Uterus (tissue), 2 donors: ENCODE measurements around the gene IPO13.

Experiments used
- POLR2A ChIP-seq, 2 donors: fragments of 450-650 bp; IDR thresholded peaks; one replicate each; pipeline ENCODE4 v1.6.1; 2016; ENCODE audit warnings: antibody characterized with exemption in 2 of 2, mild to moderate bottlenecking in 1 of 2, moderate library complexity in 1 of 2
- TF ChIP-seq, protein P1 (sequence below), 4 experiments: fragments of 200-600 bp in 2 of 4; fragments of 450-650 bp in 2 of 4; sonication (generic) in 2 of 4; IDR thresholded peaks; one replicate each; pipeline ENCODE4 v1.5.1; 2016 to 2019; ENCODE audit warnings: antibody characterized with exemption in 4 of 4, mild to moderate bottlenecking in 2 of 4, moderate library complexity in 1 of 4

DNA sequence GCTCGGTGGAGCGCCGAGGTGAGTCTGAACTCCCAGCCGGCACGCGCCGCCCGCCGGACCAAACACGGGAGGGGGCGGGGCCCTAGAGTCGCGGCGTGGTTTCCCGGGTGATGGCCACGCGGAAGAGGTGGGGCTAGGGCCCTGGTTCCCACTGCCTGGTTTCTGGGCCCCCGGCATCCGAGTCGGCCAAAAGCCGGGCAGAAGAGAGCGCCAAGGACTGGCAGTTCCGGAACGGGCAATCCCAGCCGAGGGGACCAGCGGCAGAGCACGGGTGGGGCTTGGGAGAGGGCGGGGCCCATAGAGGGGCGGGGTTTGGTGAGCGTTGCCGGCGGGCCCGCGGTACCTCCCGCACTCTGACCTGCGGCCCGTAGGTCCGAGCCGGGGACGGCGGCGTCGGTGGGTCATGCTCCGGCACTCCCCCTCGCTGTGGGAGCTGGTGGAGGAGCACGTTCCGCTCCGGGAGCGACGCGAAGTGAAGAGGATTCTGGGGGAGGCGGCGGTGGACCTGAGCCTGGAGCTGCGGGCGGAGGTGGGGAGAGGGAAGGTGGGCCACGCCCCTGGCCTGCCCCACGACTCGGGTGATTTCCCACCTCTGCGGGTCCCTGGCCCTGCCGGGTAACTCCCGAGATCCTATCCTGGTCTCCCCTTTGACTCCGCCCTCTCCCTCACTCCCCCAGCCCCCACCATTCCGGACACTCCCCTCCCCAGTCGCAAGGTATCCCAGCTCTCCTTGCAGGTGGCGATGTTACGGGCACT is 44.9 kb downstream of the IPO13 start, which contains the start of gene CCDC24:
- TF ChIP-seq, protein P1, sequence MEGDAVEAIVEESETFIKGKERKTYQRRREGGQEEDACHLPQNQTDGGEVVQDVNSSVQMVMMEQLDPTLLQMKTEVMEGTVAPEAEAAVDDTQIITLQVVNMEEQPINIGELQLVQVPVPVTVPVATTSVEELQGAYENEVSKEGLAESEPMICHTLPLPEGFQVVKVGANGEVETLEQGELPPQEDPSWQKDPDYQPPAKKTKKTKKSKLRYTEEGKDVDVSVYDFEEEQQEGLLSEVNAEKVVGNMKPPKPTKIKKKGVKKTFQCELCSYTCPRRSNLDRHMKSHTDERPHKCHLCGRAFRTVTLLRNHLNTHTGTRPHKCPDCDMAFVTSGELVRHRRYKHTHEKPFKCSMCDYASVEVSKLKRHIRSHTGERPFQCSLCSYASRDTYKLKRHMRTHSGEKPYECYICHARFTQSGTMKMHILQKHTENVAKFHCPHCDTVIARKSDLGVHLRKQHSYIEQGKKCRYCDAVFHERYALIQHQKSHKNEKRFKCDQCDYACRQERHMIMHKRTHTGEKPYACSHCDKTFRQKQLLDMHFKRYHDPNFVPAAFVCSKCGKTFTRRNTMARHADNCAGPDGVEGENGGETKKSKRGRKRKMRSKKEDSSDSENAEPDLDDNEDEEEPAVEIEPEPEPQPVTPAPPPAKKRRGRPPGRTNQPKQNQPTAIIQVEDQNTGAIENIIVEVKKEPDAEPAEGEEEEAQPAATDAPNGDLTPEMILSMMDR (IDR thresholded peaks at IDR 0.05) = peak in 2 of 4 experiments; percentile 4 to 8
- peak in 1 of 2 donors; percentile 11 for TF ChIP-seq POLR2A (IDR thresholded peaks at IDR 0.05)
